Embryonic facial prominence (tissue), 1 donor: Measurements from ENCODE around the gene ANXA8.
"Not testable (repeated sequence)": the region's sequence is repeated elsewhere in the genome, so short reads cannot be mapped to it uniquely, and the experiment has no call there.

ENCODE experiments used
- DNase-seq: peaks from one replicate; pipeline ENCODE4 v3.0.0-alpha.2; 2016; ENCODE audit errors: extremely low spot score

The ANXA8 gene

DNA sequence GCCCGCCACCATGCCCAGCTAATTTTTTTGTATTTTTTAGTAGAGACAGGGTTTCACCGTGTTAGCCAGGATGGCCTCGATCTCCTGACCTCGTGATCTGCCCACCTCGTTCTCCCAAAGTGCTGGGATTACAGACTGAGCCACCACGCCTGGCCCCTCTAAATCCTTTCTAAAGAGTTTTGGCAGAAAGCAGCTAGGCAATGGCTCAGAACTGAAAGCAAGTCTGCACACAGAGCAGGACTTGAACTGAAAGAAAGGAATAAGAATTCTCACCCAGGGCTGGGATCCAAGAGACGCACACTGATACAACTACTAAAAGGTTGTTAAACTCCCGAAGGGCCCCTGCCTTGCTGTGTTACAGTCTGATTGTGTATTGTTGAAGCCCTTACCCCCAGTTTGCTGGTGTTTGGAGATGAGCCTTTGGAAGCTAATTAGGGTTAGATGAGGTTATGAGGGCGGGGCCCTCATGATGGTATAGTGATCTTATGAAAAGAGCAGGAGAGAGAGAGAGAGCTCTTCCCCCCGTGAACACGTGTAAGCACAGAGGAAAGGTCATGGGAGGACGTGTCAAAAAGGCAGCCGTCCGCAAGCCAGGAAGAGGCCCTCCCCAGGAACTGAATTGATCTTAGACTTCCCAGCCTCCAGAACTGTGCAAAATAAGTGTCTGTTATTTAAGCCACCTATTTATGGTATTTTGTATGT is 18.5 kb downstream of the ANXA8 start:
- not testable (repeated sequence) for DNase-seq

GRCh38 chr10:47462577-47463358 is 21.1 kb downstream of the ANXA8 start:
- DNase-seq, result not testable (repeated sequence)

- DNase-seq, result peak; percentile 9
Measured at GRCh38 chr10:47461261-47461687, 22.6 kb downstream of the ANXA8 start.

GRCh38 chr10:47458466-47459154 is 25.3 kb downstream of the ANXA8 start:
- no peak for DNase-seq

DNA sequence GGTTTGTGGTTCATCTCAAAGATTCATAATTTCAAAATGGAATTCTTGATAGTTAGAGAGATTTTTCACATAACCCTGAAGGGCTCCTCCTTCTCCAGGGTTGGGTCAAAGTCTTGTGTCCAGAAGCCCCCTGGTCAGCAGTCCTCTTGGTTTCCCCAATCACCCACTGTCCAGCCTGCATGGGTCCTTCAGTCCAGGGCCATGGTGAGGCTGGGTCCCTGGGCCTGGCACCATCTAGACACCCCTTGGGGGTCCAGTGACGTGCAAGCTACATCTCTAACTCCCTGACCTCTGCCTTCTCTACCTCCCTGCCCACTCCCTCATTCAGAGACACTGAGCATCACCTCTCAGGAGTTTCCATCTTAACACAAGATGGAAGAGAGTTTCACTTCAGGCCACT is 26.1 kb downstream of the ANXA8 start:
- DNase-seq, result no peak

- no peak for DNase-seq
Measured at GRCh38 chr10:47457528-47457820, 26.4 kb downstream of the ANXA8 start.

GRCh38 chr10:47456794-47457527 is 27.0 kb downstream of the ANXA8 start:
- no peak for DNase-seq

GRCh38 chr10:47456079-47456785 is 27.7 kb downstream of the ANXA8 start:
- no peak for DNase-seq

GRCh38 chr10:47455350-47456078 is 28.4 kb downstream of the ANXA8 start:
- DNase-seq, result not testable (repeated sequence)

- no peak for DNase-seq
Measured at GRCh38 chr10:47454780-47455058, 29.2 kb downstream of the ANXA8 start.

DNA sequence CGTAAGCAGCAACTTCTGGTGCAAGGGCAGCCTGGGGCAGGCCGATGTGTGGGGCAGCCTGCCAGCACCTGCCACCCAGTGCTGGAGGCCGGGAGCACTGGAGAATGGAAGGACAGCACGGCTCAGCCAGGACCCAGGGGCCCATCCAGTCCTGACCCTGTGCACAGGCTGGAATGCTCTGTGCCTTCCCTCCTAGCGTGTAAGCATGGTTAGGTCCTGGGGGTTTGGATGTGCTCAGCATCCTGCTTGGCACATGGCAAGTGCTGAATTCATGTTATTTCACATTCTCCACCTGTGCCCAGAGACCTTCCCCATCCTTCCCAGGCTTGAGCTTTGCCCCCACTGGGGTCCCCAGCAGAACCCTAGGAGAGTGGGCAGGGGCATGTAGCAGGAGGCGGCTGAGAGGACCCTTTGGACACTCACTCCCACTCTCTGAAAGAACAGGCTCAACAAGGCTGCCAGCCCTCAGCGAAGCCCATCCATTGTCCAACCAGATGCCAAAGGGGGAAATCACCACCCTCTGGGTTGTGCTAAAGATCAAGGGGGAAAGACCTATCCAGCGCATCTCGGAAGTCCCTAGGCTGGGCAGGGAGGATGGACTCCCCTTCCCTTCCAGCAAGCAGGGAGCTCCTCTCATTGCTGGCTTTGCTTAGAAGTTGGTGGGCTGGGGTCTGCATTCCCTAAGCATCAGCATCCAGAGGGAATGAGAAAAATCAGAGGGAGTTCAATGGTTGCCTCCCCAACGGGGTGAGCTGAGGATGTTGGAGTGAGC is 29.7 kb downstream of the ANXA8 start:
- DNase-seq, result no peak

GRCh38 chr10:47453141-47454007 is 30.5 kb downstream of the ANXA8 start:
- DNase-seq, result no peak

- no peak for DNase-seq
Measured at GRCh38 chr10:47452495-47453140, 31.3 kb downstream of the ANXA8 start.

- DNase-seq, result no peak
Measured at GRCh38 chr10:47451998-47452494, 31.9 kb downstream of the ANXA8 start.

- no peak for DNase-seq
Measured at GRCh38 chr10:47451273-47451997, 32.5 kb downstream of the ANXA8 start.

DNA sequence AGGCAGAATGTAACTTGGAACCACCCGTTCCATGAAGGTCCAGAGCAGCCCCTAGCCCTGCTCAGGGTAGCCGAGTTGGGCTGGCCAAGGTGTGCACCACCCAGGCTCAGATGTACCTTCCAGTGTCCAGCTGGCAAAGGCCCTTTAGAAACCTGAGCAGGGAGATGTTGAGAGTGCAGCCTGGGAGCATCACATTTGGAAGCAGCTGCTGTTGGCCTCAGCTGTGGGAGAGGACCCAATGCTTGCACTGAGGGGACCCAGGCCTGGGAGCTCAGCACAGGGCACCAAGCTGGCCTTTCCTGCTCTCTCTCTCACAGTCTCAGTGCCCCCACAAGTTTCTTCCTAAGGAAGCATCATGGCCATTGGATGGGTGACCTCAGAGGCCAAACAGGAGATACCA is 33.5 kb downstream of the ANXA8 start:
- DNase-seq, result no peak

GRCh38 chr10:47449979-47450378 is 33.9 kb downstream of the ANXA8 start:
- DNase-seq, result no peak
